GM19438 (cell line): Measurements from ENCODE around the gene PSMB5.

Experiments
- ATAC-seq: cut with Tn5 transposase; IDR thresholded peaks from one replicate; pipeline ENCODE4 v1.9.1; 2021; ENCODE audit warnings: low read depth; ENCODE audit not compliant: unreplicated experiment

PSMB5 gene

GRCh38 chr14:23045419-23046357, 11.0 kb upstream of the PSMB5 start:
- ATAC-seq, result no peak

GRCh38 chr14:23044840-23045239, 10.1 kb upstream of the PSMB5 start:
- no peak for ATAC-seq

DNA sequence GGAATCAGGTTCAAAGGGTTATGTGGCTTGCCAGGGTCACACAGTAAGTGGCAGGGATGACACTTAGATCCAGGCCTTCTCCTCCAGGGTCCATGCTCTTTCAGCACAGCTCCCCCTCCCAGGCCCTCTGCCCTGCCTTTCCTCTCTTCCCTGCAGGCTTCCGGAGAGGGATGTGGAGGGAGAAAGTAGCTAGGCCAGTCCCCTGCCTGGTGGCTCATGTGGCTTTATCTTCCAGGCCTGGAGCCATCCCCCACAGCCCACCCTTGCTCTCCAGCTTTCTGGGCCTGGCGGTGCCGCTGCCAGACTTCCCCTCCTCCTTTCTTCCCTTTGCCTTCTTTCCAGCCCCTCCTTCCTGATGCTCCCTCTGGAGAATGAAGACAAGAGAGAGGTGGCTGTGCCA, 9.1 kb upstream of the PSMB5 start:
- no peak for ATAC-seq

- no peak for ATAC-seq
These were observed 8.4 kb upstream of the PSMB5 start for GRCh38 chr14:23043145-23043544.

DNA sequence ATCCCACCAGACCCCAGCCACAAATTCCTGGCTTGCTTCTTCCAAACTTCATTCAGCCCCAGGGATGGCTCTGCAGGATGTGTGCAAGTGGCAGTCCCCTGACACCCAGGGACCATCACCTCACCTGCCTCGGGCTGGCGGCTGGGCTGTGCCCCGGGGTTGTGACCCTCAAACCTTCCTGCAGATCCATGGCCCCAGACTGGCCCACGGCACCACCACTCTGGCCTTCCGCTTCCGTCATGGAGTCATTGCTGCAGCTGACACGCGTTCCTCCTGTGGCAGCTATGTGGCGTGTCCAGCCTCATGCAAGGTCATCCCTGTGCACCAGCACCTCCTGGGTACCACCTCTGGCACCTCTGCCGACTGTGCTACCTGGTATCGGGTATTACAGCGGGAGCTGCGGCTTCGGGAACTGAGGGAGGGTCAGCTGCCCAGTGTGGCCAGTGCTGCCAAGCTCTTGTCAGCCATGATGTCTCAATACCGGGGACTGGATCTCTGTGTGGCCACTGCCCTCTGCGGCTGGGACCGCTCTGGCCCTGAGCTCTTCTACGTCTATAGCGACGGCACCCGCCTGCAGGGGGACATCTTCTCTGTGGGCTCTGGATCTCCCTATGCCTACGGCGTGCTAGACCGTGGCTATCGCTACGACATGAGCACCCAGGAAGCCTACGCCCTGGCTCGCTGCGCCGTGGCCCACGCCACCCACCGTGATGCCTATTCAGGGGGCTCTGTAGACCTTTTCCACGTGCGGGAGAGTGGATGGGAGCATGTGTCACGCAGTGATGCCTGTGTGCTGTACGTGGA, 7.7 kb upstream of the PSMB5 start, which contains the start of gene PSMB11:
Gene PSMB11 (plus strand): TSS at position 51 of the 804 bp plus-strand sequence. CDS start 14 bp downstream, at position 65.
- ATAC-seq, result no peak

DNA sequence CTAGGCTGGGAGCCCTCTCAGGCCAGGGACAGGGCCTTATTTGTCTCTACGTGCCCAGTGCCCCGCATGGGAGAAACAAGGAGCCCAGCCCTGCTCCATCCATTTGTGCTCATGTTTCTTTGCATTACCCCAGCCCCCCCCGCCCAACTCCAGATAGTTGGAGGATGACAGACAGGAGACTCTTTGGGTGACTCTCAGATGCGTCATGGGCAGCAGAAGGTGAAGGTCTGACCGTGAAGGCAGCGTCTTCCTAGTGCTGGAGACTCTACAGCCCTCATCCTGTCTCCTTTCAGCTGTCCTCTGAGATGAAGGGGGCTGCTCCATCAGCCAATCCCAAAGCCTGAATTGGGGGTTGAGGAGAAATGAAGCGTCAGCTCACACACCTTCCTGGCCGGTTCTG, 7.0 kb upstream of the PSMB5 start:
- ATAC-seq, result no peak

DNA sequence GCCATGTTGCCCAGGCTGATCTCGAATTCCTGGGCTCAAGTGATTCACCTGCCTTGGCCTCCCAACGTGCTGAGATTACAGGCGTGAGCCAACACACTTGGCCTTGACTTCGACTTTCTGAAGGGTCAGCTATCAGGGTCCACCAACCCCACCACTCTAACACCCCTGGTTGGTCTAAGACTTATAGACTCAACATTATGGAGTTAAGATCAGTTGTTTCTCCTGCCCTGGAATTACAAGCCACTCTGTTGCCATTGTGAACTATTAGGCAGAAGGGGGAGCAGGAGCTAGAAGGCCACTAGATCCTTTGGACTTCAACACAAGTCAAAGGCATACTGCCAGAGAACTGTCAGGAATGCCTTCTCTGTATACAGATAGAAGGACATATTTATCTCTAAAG, 5.4 kb upstream of the PSMB5 start:
- ATAC-seq, result no peak

- ATAC-seq, result no peak
These were observed 824 bp upstream of the PSMB5 start for GRCh38 chr14:23035303-23036144.

DNA sequence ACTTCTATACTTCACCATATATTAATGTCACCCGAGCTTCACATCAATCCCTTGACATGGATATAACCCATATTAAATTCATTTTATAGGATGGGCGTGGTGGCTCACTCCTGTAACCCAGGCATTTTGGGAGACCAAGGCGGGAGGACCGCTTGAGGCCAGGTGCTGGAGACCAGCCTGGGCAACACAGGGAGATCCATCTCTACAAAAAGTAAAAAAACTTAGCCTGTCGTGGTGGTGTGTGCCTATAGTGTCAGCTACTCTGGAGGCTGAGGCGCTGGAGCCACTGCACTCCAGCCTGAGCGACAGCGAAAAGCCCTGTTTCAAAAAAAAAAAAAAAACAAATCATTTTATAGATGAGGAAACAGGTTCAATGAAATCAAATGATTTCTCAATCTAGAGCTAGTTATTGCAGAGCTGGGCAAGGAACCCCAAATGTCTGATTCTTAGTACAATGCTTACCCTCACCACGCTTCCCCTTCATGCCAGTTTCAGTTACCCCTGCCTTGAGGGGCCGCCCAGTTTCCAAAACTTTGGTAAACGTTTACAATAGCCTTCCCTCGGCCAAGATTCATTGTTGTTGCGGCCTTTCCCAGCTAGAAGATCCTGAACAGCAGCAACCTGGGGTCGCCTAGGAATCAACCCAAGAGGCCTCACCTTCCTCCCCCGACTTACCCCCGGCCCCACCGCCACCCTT, 751 bp downstream of the PSMB5 start:
- no peak for ATAC-seq

DNA sequence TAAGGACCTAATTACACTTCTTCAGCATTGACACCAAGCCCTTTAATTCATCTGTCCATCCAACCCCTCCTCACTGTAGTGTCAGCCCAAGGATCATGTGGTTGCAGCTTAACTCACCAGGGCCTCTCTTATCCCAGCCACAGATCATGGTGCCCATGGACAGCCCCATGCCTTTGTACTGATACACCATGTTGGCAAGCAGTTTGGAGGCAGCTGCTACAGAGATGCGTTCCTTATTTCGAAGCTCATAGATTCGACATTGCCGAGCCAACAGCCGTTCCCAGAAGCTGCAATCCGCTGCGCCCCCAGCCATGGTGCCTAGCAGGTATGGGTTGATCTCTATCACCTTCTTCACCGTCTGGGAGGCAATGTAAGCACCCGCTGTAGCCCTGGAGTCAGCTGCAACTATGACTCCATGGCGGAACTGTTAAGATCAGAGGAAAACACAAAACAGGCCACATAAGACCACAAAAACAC, 1.4 kb downstream of the PSMB5 start:
- no peak for ATAC-seq

DNA sequence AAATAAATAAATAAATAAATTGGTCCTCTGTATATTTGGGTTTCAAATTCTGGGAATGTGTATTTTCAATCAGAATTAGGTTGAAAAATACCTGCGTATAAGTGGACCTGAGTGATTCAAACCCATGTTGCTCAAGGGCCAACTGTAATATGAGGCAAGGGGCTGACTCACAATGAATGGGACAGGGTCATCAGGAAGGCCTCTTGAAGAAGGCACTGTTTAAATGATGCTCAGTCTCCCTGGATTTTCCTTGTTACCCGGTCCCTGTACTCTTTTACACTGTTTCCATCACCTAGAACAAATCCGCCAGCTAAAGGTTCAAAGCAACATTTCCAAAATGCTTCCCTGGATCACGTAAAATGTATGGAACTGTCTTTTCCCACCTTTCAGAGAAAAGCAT, 3.8 kb downstream of the PSMB5 start:
- no peak for ATAC-seq

DNA sequence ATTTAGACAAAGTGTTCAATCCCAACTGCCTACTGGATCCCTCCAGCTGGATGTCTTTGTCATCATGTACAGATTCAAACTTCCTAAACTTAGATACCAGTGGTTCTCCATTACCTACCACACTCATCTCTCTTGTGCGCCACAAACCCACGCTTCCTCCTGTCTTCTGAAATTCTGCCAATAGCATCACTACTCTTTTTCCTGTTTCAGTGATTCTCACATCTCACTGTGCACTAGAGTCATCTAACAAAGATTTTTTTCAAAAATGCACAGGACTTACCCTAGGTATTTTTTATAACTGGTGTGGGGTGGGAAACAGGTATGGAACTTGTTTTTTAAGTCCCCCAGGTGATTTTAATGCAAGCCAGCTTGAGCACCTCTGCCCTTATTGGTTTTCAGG, 5.9 kb downstream of the PSMB5 start:
- ATAC-seq, result no peak

DNA sequence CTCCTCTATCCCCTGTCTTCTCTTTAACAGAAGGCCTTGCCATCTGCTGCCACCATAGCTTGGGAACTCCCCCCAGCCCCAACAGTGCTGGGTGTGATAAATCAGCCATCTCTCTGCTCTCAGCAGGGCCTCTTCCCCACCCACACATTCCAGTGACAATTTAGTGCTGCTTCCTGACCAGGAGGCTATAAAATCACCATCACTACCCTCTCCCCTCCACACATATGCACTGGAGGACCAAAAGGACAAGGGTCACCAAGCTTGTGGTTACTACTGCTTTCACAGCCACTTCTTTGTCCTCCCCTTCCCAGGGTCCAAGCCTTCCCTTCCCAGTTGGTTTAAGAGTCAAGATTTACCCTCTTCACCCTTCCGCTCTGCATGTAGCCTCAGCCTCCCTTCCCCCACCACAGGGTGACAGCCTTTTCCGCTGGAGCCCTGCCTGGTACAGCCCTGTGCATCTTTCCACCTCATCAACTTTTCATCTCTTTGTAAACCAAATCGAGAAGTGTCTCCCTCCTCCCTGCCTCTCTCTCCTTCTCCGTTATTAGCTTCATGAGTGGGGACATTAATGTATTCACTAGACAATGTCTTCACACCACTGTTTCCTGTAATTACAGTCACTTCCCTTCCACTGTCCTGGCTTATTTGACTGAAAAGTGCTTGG, 9.4 kb downstream of the PSMB5 start:
- ATAC-seq, result no peak

DNA sequence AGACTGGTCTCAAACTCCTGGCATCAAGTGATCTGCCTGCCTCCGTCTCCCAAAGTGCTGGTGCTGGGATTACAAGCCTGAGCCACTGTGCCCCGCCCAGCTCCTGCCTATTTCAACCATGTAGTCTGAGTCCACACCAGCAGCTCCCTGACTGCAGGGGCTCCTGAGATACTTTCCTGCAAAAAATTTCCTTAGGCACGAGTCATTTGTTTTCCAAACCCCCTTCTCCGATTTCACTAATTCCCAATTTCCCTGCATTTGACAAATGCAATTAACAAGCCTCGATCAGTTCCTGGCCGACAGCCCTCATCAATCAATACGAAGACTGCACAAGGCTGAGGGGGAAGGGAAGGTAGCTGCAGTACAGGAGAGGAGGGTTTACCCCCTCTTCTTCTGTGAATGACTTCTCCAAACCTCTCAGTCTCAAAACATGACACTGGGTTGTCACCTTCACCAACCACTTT, 10.1 kb downstream of the PSMB5 start:
- ATAC-seq, result no peak

DNA sequence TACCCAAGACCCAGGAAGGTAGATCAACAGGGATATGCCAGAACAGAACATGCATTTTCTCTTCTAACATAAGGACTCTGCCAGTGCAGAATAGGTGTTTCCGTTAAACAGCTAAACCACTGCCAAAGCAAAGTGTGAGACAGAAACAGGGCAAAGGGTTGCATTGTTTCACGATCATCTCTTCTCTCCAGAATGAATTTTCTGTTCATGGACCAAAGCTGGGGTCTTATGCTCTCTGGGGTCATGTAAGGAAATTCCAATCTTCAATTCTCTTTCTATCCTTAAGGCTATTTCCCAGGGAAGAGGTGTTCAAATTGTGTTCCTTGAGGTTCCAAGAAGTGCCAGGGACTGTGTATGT, 10.9 kb downstream of the PSMB5 start:
- no peak for ATAC-seq

GRCh38 chr14:23023022-23023794, 11.5 kb downstream of the PSMB5 start:
- ATAC-seq, result no peak

DNA sequence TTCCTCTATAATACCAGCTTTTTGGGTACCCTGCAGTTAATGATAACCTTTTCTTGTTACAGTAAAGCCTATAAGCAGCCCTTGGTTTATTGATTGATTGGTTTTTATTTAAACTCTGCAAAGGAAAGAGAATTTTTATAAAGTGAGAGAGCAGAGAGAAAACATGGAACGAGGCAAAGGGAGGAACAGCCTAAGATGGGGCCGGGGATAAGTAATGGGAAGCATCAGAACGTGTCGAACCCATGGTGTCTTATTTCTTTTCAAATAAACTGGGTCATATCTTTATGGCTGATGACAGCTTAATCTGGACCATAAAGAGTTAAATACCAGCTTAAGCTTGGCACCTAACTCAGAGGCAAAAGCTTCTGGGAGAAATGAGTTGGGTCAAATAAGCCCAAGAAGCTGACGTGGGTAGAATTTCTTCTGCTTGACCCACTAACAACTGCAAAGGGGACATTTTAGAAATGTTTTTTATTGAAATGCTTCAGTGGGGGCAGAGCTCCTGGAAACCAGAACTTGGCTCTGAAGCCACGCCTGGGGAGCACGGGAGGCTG, 12.7 kb downstream of the PSMB5 start:
- ATAC-seq, result no peak

DNA sequence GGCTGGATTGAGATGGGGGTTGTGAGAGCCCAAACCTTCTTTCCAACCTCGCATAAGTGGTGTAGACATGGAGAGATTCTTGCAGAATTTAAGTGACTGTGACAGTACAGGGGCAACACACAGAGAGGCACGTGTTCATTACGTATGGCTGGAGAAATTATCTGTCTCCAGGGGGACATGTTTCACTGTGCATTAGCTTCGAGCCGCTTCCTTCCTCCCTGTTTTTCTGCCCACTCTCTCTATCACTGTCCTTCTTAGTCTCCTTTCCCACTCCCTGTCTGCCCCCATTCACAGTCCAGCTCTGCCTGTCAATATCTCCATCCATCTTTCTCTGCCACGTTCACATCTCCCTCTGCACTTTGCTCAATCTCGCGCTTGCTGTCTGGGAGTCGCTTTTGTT, 13.3 kb downstream of the PSMB5 start:
- ATAC-seq, result no peak
